UCSD-AML1 (cell line): ENCODE data around the gene VWA5B1.
"Not testable (repeated sequence)": the region's sequence is repeated elsewhere in the genome, so short reads cannot be mapped to it uniquely, and the experiment has no call there.

Experiments
- DNase-seq: peaks from one replicate; lab custom pipeline; 2025; ENCODE audit not compliant: unreplicated experiment; lab: John Stamatoyannopoulos, UW

Gene VWA5B1, protein sequence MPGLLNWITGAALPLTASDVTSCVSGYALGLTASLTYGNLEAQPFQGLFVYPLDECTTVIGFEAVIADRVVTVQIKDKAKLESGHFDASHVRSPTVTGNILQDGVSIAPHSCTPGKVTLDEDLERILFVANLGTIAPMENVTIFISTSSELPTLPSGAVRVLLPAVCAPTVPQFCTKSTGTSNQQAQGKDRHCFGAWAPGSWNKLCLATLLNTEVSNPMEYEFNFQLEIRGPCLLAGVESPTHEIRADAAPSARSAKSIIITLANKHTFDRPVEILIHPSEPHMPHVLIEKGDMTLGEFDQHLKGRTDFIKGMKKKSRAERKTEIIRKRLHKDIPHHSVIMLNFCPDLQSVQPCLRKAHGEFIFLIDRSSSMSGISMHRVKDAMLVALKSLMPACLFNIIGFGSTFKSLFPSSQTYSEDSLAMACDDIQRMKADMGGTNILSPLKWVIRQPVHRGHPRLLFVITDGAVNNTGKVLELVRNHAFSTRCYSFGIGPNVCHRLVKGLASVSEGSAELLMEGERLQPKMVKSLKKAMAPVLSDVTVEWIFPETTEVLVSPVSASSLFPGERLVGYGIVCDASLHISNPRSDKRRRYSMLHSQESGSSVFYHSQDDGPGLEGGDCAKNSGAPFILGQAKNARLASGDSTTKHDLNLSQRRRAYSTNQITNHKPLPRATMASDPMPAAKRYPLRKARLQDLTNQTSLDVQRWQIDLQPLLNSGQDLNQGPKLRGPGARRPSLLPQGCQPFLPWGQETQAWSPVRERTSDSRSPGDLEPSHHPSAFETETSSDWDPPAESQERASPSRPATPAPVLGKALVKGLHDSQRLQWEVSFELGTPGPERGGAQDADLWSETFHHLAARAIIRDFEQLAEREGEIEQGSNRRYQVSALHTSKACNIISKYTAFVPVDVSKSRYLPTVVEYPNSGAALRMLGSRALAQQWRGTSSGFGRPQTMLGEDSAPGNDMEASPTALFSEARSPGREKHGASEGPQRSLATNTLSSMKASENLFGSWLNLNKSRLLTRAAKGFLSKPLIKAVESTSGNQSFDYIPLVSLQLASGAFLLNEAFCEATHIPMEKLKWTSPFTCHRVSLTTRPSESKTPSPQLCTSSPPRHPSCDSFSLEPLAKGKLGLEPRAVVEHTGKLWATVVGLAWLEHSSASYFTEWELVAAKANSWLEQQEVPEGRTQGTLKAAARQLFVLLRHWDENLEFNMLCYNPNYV

DNA sequence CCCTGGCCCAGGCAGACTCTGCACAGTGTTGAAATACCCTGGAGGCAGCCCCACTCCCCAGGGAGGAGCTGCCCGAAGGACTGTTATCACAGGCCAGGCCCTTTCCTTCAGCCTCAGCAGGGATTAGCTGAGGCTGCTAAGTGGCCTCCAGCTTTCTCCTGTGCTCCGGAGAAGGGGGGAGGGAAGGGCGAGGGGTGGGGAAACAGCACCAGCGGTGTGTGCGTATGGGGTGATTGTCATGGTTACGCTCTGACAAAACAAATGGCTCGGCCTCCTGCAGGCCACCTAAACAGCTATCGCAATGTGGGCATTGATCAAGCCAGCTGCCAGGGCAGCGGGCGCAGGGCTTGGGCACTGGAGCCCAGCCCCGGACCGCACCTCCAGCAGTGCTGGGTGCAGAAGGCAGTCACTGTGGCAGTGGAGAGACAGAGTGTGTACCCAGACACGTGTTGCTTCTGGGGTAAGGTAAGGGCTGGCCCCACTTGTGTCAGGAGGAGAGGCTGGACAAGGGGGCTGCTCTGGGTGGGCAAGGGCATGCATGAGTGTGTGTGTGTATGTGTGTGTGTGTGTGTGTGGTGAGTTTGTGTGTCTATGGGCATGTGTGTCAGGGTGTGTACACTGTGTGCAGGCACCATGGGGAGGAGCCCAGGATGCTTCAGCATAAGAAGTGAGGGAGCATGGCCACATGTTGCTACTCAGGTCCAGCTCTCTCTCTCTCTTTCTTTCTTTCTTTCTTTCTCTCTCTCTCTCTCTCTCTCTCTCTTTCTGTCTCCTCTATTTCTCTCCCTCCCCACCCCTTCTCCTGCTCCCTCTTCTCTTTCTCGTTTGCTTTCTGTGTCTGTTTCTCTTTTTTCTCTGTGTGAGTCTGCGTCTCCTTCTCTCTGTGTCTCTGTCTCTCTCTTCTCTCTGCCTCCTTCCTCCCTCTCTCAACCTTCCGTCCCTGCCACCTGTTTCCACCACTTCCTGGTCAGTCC is at the start of gene VWA5B1:
TSS of gene VWA5B1 (plus strand) at position 252 of the 974 bp plus-strand sequence. CDS start 19,727 bp downstream, outside the sequence.
- no peak for DNase-seq

DNA sequence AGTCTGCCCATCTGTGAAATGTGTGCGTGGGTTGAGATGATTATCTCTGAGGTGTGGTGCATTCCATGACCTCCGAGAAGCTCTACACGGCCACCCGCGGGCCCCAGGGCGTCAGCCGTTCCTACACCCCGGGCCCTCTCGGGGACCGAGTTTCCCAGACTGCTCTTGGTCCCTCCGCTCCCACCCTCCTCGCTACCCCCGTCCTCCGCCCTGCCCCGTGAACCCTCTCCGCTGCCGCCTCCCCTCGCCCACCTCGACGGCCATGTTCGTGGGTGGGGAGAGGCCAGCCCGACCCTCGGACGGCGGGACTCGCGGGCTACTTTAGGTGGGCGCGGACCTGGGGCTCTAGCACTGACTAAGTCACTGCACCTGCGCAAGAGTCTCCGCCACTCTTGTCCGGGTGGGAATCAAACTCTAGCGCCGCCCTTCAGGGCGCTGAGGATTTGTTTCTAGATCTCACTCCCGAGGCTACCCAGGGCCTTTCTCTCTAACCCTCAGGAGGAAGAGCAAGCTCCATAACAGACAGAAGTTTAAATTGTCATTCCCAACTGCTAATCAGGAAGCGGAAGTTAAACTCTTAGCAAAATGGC is 47.7 kb upstream of the VWA5B1 start:
- no peak for DNase-seq

DNA sequence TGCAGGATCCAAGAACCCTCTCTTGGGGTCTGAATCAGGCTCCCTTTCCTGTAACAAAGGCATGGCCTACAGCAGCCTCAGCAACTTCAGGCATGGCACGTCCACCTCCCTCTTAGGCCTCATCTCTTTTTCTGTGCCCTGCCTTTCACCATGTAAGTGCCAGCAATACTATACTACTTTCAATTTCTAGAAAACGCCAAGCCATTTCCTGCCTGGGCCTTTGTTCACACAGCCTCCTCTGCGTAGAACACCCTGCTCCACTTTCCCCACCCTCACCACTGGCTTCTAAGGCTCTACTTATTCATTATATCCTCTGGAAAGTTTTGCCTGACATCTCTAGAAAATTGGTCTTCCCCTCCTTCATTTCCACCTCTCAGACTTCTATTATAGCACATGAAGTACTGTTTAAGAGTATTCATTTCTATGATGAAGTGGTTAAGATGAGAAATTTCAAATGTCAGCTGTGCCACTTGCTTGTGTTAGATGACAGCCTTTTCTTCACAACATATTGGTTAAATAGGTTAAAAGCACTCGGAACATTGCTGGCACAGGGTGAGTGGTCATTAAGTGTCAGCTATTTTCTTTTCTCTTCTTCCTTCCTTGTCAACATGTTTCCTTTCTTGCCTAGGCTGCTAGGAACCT is 41.6 kb upstream of the VWA5B1 start:
- no peak for DNase-seq

DNA sequence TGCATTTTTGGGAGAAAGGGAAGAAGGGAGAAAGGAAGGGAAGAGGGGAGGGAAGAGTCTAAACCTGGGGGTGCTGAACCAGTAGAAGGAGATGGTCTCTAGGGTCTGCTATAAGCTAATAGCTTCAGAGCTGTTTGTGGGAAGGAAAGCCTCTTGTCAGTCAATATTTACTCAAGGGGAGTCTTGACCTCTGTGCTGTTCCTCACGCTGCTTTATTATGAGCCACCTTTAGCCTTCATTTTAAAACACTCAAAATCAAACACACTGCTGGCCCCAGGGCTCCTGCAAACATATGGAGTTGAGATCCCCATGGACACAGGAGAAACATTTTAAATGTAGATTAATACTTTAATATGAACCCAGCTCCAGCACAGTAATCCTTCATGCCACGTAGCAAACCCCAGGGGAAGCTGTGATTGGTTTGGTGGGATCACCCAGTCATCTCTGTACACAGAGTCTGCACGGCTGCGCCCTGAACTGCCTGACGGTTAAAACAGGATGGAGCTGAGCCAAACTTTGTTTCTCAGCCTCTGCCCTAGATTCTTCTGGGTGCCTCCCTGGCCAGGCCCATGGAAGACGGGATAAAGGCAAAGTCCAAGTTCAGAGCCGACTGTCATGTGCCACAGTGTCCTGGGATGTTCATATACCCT is 40.2 kb upstream of the VWA5B1 start:
- DNase-seq, result no peak

DNA sequence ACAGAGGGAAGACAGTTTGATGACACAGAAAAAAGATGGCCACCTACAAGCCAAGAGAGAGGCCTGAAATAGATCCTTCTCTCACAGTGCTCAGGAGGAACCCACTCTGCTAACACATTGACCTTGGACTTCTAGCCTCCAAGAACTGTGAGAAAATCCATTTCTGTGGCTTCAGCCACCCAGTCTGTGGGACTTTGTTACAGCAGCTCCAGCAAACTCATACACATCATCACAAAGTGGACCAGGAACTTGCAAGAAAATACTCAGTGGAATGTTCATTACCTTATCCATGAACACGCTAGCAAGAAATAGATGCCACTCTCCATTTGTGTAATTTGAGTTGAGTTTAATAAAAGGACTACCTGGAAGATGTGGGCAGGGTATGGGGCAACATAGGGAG is 38.1 kb upstream of the VWA5B1 start:
- DNase-seq, result no peak

DNA sequence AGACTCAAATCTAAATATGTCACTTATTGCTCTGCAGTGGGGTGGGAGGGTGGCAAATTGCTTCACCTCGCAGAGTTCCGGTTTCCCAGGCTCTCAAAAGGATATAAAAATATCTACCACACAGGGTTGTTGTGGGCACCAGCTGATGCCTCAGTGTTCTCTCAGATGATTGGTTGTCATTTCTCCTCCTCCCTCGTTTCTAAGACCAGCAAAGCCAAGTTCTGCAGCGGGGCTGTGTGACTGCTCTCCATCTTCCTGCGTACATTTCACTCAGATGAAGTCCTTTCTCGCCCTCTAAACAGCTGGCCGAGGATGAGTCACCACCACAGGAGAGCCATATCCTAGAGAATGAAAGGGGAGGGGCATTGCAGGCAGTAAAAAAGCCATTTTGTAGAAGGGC is 35.0 kb upstream of the VWA5B1 start:
- peak; percentile 18 for DNase-seq

DNA sequence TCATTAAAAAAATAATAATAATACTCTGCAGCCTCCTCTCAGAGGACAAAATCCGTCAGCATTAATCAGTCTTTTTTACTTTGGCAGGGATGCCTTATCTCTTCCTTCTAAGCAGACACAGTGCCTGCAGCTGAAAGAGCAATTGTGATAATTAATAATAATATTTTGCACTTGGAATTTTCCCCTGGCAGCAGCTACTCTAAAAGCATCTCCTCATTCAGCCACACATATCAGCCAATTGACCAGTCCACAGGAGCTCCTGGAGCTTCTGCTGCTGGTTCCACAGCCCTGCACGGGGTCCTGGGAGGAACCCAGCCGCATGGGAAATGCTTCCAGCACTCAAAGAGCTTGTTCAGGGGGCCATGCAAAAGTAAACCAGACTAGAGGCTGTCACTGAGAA is 31.0 kb upstream of the VWA5B1 start:
- DNase-seq, result no peak

DNA sequence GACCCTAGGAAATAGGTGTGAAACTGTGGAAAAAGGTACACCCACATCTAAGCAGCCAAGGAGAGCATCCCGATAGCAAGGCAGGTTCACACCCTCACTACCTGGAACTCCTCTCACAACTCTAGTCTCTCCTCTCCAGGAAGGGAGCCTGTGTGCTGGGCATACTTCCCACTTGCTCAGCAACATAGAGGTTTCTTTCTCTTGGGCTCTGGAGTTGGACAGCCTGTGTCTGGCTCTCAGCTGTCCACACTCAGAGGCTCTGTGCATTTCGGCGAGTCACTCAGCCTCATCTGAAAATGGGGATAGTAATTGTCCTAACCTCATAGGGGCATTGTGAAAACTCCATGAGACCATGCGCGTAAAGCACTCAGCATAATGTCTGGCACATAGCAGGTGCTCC is 29.6 kb upstream of the VWA5B1 start:
- DNase-seq, result no peak

DNA sequence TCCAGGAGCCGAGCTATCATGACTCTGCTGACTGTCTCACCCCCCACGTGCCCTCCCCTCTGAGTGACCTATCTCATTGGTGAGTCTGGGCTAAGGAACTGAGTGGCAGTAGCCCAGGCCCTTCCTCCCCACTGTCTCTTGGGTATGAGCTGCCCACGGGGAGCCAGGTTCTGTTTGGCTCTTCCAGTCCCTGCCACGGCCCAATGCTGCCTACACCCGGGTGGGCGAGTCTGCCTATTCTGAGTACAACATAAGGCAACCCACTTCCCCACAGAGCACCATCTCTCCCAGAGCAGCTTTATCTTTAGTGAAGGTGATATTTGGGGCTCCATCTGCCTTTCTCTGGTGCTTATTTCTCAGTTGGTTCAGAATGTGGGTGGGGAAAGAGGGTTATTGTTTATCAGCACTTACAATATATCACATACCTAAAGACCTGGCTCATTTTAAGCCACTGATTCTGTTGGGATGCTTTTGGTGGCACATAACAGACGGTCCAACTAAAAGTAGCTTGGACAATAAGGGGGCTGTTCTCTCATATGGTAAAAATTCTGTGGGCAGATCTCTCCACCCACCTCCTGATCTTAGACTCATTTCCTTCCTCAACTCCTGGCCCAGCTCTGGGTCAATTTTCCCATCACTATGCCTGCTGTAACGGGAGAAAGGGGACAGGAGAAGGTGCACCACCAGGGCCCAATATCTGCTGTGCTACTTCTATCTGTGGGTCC is 27.7 kb upstream of the VWA5B1 start:
- no peak for DNase-seq

DNA sequence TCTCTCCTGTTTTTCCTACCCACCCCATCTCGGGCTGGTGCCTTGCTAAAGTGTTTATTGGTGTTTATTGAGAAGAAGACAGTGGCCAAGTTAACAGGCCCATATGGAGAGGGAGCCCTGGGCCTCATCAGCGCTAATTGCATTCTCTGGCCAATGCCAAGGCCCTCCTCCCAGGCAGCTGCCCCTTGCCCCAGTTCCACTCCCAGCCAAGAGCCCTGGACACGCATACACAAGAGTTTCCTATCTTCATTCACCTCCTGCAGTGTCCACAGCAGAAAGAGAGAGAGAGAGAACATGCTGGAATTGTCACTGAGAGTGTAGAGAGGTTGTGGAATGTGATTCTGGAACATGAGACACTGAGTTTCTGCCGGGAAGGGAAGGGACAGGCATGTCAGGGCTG is 25.4 kb upstream of the VWA5B1 start:
- no peak for DNase-seq

DNA sequence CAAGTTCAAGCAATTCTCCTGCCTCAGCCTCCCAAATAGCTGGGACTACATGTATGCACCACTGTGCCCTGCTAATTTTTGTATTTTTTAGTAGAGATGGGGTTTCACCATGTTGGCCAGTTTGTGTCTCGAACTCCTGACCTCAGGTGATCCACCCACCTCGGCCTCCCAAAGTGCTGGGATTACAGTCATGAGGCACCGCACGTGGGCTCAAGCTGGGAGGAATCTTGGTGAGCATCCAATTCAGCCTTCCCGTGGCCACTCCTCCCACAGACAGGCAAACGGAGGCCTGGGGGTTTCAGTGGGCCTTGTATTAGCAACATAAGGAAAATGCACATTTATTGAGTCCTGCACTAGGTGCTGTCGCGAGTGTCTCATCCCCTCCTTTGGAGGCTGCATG is 24.5 kb upstream of the VWA5B1 start:
- no peak for DNase-seq

DNA sequence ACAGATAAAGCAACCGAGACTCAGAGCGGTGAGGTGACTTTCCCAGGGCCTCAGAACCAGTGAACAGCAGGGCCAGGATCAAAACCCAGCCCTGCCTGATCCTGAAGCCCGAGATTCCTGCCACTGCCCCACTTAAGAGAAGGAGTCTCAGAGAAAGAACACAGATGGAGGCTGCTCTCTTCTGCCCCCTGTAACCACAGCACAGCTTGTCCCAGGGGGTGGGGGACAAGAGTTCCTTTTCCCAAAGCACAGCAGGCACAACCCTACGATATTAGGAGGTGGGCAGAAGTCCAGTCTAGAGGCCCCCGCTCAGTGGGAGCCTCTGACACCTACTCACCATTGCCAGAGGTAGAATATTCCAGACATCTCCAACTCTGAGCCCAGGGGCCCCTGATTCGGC is 24.0 kb upstream of the VWA5B1 start:
- no peak for DNase-seq

DNA sequence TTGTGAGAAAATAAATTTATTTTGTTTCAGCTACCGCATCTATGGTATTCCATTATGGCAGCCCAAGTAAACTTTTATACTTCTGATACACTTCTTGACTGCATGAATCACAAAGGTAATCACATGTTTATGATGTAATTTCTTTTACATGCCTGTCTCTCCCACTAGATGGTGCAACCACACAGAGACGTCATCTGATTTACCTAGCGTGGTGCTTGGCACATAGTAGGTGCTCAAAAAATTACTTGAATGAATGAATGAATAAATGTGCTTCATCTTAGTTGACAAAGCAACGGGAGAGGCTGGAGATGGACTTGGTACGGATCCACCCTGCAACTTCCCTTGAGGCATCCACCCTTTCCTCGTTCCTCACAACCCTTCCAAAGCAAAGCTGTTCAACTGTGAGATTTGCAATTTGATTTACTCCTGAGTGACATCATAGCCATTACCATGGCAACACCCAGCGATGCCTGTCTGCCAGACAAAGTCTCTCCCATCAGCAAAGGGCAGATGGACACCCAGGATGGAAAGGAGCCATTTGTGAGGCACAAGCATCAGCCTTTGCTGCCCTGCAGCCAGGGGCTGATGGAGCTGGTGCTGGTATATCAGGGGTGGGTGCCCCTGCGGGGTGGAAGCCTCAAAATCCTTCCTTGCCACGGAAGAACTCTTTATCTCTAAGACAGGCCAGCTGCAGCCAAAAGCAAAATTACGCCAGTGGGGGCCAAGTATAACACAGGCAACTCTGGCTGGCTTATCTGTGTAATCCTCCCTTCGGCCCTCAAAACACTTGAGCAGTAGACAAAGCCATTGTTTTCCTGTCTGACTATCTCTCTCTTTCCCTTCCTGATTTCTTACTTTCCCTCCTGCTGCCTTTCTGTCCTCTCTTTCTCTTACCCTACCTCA is 18.9 kb upstream of the VWA5B1 start:
- no peak for DNase-seq

DNA sequence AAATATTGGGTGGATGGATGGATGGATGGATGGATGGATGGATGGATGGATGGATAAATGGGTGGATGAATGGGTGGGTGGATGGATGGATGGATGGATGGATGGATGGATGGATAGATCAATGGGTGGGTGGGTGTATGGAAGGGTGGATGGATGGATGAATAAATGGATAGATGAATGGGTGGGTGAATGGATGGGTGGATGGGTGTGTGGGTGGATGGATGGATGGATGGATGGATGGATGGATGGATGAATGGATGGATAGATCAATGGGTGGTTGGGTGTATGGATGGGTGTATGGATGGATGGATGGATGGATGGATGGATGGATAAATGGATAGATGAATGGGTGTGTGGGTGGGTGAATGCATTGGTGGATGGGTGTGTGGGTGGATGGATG is 17.0 kb upstream of the VWA5B1 start:
- not testable (repeated sequence) for DNase-seq

DNA sequence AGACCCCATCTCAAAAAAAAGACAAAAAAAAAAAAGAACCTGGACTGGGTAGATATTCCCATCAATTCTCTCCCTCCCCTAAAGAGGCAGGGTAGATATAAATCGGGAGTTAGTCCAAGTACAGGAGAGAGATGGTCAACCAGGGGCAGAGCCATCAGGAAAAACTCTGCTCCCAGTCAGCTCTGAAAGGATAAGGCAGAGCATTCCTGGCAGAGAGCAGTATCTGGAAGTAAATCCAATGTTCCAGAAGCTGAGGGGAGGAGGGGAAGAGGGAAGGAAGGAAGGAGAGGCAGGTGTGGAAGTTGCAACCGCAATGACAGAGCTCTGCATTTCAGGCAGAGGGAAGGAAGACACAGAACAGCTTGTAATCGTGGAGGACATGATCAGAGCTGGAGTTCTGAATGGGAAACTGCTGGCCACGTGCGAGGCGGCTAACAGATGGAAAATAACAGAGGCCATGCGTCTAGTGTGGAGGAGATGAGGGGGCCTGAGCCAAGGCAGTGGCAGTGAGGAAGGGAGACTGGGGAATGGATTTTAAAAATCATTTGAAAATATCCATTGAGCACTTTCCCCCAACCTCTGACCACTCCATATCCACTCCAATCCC is 15.3 kb upstream of the VWA5B1 start:
- DNase-seq, result no peak

DNA sequence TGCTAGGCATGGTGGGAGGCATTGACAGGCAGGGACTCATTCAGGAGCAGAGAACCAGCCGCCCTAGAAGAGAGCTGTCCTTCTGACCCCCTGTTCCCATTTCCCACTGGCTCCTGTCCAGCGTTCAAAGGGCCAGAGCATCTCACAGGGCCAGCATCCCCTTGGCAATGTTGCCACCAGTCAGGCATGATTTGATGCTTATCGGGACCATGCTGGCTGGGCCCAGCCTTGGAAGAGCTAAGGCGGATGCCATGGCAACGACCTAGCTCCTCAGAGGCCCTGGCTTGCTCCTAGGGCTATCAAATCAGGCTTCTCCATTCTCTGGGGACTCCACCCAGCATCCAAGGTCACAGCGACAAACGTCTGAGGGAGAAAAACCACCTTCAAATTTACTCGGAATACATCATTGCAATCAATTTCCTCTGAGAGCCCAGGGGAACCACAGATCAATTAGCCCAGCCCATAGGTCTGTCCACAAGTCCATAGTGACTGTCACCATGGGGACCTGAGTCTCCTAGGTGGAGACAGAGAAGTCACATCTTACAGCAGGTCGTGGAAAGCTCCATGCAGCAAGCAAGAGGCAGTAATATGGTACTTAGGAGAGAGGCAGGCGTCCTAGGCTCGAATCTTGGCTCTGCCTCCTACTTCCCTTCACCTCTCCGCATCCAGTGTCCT is 14.1 kb upstream of the VWA5B1 start:
- no peak for DNase-seq
